IPS-18a (cell line): ENCODE results near the gene ARMH3.
"Not testable (repeated sequence)": the region's sequence is repeated elsewhere in the genome, so short reads cannot be mapped to it uniquely, and the experiment has no call there.

Source experiments
- H3K27ac ChIP-seq: one replicate; pipeline ENCODE4 v1.5.1; 2013; ENCODE audit warnings: low read length
- H3K27me3 ChIP-seq: one replicate; pipeline ENCODE4 v1.6.1; 2013; ENCODE audit warnings: mild to moderate bottlenecking, low read length; ENCODE audit not compliant: control insufficient read depth, insufficient read depth
- H3K36me3 ChIP-seq: one replicate; pipeline ENCODE4 v1.6.1; 2013; ENCODE audit warnings: low read depth, low read length; ENCODE audit not compliant: control insufficient read depth
- H3K4me1 ChIP-seq: one replicate; pipeline ENCODE4 v1.6.1; 2013; ENCODE audit warnings: low read depth, low read length; ENCODE audit not compliant: control insufficient read depth
- H3K4me3 ChIP-seq: one replicate; pipeline ENCODE4 v1.5.1; 2013; ENCODE audit warnings: low read length
- H3K9ac ChIP-seq: one replicate; pipeline ENCODE4 v1.6.1; 2013; ENCODE audit warnings: mild to moderate bottlenecking, low read length, moderate library complexity
- H3K9me3 ChIP-seq: one replicate; pipeline ENCODE4 v1.6.1; 2013; ENCODE audit warnings: low read depth, low read length; ENCODE audit not compliant: control insufficient read depth

ARMH3 gene

GRCh38 chr10:102004376-102004775, 51.6 kb downstream of the ARMH3 start:
- no peak overlapping the region for H3K9ac ChIP-seq
- H3K27ac ChIP-seq = no peak overlapping the region
- no peak overlapping the region for H3K4me3 ChIP-seq
- no peaks in the 10 kb centered on the region for H3K9me3 ChIP-seq
- peaks cover 4% of the 10 kb centered on the region for H3K4me1 ChIP-seq
- H3K36me3 ChIP-seq = peaks cover 25% of the 10 kb centered on the region
- H3K27me3 ChIP-seq = no peaks in the 10 kb centered on the region

GRCh38 chr10:102003541-102003940, 52.4 kb downstream of the ARMH3 start:
- H3K36me3 ChIP-seq = peaks cover 24% of the 10 kb centered on the region
- no peak overlapping the region for H3K9ac ChIP-seq
- H3K4me1 ChIP-seq = no peaks in the 10 kb centered on the region
- H3K9me3 ChIP-seq = no peaks in the 10 kb centered on the region
- H3K27ac ChIP-seq = no peak overlapping the region
- H3K4me3 ChIP-seq = no peak overlapping the region
- H3K27me3 ChIP-seq = no peaks in the 10 kb centered on the region

- no peaks in the 10 kb centered on the region for H3K4me1 ChIP-seq
- no peaks in the 10 kb centered on the region for H3K9me3 ChIP-seq
- H3K9ac ChIP-seq = no peak overlapping the region
- no peak overlapping the region for H3K4me3 ChIP-seq
- no peak overlapping the region for H3K27ac ChIP-seq
- peaks cover 29% of the 10 kb centered on the region for H3K36me3 ChIP-seq
- no peaks in the 10 kb centered on the region for H3K27me3 ChIP-seq
Observed at GRCh38 chr10:102001435-102002068, 54.4 kb downstream of the ARMH3 start.

- Histone ChIP-seq H3K36me3 (peaks cover 13% of the 10 kb centered on the region), H3K27ac (no peak overlapping the region)
Observed at GRCh38 chr10:101997803-101998202, 58.2 kb downstream of the ARMH3 start.

GRCh38 chr10:101995451-101996063, 60.4 kb downstream of the ARMH3 start:
- no peaks in the 10 kb centered on the region for H3K27me3 ChIP-seq
- H3K36me3 ChIP-seq = peaks cover 19% of the 10 kb centered on the region
- H3K4me3 ChIP-seq = no peak overlapping the region
- H3K4me1 ChIP-seq = no peaks in the 10 kb centered on the region
- H3K9ac ChIP-seq = no peak overlapping the region
- no peaks in the 10 kb centered on the region for H3K9me3 ChIP-seq
- H3K27ac ChIP-seq = no peak overlapping the region

More at GRCh38 chr10:101997803-101998202, 58.2 kb downstream of the ARMH3 start:
- H3K27me3 ChIP-seq = no peaks in the 10 kb centered on the region
- no peak overlapping the region for H3K4me3 ChIP-seq
- H3K4me1 ChIP-seq = no peaks in the 10 kb centered on the region
- H3K9me3 ChIP-seq = no peaks in the 10 kb centered on the region
- H3K9ac ChIP-seq = no peak overlapping the region

GRCh38 chr10:101993651-101994200, 62.2 kb downstream of the ARMH3 start:
- no peak overlapping the region for H3K4me3 ChIP-seq
- no peaks in the 10 kb centered on the region for H3K9me3 ChIP-seq

GRCh38 chr10:101993221-101993620, 62.8 kb downstream of the ARMH3 start:
- no peak overlapping the region for H3K4me3 ChIP-seq

More at GRCh38 chr10:101993651-101994200, 62.2 kb downstream of the ARMH3 start:
- no peaks in the 10 kb centered on the region for H3K4me1 ChIP-seq
- H3K27ac ChIP-seq = no peak overlapping the region
- peaks cover 28% of the 10 kb centered on the region for H3K36me3 ChIP-seq
- H3K27me3 ChIP-seq = no peaks in the 10 kb centered on the region
- no peak overlapping the region for H3K9ac ChIP-seq

GRCh38 chr10:101987136-101987535, 68.8 kb downstream of the ARMH3 start:
- Histone ChIP-seq H3K9ac (no peak overlapping the region), H3K4me3 (no peak overlapping the region), H3K27ac (no peak overlapping the region), H3K36me3 (peaks cover 26% of the 10 kb centered on the region), H3K4me1 (no peaks in the 10 kb centered on the region), H3K27me3 (no peaks in the 10 kb centered on the region), H3K9me3 (no peaks in the 10 kb centered on the region)

More at GRCh38 chr10:101993221-101993620, 62.8 kb downstream of the ARMH3 start:
- Histone ChIP-seq H3K9me3 (no peaks in the 10 kb centered on the region), H3K27me3 (no peaks in the 10 kb centered on the region), H3K4me1 (no peaks in the 10 kb centered on the region), H3K27ac (no peak overlapping the region), H3K9ac (no peak overlapping the region), H3K36me3 (peaks cover 23% of the 10 kb centered on the region)

GRCh38 chr10:101986624-101986971, 69.4 kb downstream of the ARMH3 start:
- no peaks in the 10 kb centered on the region for H3K4me1 ChIP-seq
- H3K27me3 ChIP-seq = no peaks in the 10 kb centered on the region
- peaks cover 22% of the 10 kb centered on the region for H3K36me3 ChIP-seq
- H3K9ac ChIP-seq = no peak overlapping the region
- H3K27ac ChIP-seq = no peak overlapping the region
- H3K9me3 ChIP-seq = no peaks in the 10 kb centered on the region
- H3K4me3 ChIP-seq = no peak overlapping the region

GRCh38 chr10:101980677-101981076, 75.3 kb downstream of the ARMH3 start:
- H3K4me1 ChIP-seq, H3K9ac ChIP-seq, H3K27me3 ChIP-seq, H3K9me3 ChIP-seq, H3K36me3 ChIP-seq, H3K4me3 ChIP-seq, H3K27ac ChIP-seq: not testable (repeated sequence)

- Histone ChIP-seq H3K9me3 (no peaks in the 10 kb centered on the region), H3K27me3 (no peaks in the 10 kb centered on the region), H3K27ac (no peak overlapping the region), H3K4me1 (peaks cover 9% of the 10 kb centered on the region), H3K9ac (no peak overlapping the region), H3K36me3 (peaks cover 12% of the 10 kb centered on the region), H3K4me3 (no peak overlapping the region)
Observed at GRCh38 chr10:101974091-101974971, 81.6 kb downstream of the ARMH3 start.
